Mesenteric fat pad (tissue), 1 donor: ENCODE data around the gene TMEM81. TPM values are rescaled to one million over a fixed set of nuclear protein-coding genes. Genes with fewer than 3 reads are reported as not detected.

Experiments used
- DNase-seq: peaks from one replicate; pipeline ENCODE4 v3.0.0-alpha.2; 2020; ENCODE audit warnings: low spot score
- long read RNA-seq: library from polyadenylated mRNA; unstranded; transcript quantifications from one replicate; pipeline ENCODE4 v2.0.0, GENCODE V29; 2020
- total RNA-seq: library from RNA; stranded (reverse); fragmentation: NEBNext Ultra II Directional; extraction: Animal tissue kit (Norgen Biotek cat#: 25700); gene quantifications from one replicate; pipeline ENCODE4 v1.2.1, GENCODE V29; 2021
- donor health status: DM: yes; HTN: yes; CAD: no.

TMEM81 gene, protein sequence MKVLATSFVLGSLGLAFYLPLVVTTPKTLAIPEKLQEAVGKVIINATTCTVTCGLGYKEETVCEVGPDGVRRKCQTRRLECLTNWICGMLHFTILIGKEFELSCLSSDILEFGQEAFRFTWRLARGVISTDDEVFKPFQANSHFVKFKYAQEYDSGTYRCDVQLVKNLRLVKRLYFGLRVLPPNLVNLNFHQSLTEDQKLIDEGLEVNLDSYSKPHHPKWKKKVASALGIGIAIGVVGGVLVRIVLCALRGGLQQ
- 2.2 TPM for total RNA-seq
- long read RNA-seq, result 0 reads

DNA sequence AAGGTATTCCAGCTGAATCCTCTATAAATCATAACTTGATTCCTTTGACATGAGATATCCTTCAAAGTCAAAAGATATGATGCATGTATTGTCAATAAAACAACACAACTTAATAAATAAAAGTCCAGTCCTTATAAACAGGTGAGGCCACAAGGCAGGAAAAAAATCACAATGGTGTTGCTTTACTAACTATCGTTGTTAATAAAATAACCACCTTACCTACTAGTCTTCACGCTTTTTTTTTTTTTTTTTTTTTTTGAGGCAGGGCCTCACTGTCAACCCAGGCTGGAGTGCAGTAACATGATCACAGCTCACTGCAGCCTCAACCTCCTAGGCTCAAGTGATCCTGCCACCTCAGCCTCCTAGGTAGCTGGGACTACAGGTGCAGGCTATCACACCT lies at the start of gene TMEM81:
TMEM81 (minus strand) TSS at position 101 of the 400 bp plus-strand sequence. CDS start 140 bp downstream, outside the sequence.
- no peak for DNase-seq

DNA sequence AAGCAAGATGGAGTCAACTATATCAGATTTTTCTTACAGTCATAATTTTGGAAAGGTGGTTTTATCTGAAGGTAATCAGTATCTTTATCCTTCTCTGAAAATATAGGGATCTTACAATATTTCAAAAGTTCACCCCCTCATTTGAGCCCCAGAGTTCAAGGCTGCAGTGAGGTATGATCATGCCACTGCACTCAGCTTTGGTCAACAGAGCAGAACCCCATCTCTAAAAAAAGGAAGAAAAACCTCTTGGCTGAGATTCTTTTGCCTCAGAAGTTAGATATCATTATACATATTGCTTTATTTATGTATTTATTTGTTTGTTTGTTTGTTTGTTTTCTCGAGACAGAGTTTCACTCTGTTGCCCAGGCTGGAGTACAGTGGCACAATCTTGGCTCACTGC lies 49.0 kb upstream of the TMEM81 start:
- no peak for DNase-seq

DNA sequence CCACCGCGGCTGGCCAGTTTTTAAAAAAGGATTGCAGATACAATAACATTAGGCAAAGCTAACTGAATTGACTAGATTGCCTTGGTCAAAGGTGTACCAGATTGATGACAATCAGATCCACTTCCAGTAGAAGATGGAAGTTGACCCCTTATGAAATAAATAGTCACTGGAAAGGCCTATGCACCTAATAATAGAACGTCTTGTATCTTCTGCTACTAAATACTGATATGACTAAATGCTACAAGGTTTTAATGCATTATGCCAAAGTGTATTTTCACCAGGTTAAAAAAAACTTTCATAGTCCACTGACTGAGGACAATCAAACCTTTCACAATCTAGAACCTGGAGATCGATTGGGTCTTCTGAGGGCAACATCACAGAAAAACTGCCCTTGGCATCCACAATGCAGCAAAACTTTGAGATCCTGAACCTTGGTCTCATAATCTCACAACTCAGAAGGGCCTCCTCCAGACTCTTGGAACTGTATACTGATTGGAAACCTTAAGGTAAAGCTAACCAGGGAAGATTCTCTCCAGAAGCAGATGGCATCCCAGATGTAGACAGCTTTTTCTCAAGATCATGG lies 45.3 kb upstream of the TMEM81 start:
- DNase-seq, result no peak

DNA sequence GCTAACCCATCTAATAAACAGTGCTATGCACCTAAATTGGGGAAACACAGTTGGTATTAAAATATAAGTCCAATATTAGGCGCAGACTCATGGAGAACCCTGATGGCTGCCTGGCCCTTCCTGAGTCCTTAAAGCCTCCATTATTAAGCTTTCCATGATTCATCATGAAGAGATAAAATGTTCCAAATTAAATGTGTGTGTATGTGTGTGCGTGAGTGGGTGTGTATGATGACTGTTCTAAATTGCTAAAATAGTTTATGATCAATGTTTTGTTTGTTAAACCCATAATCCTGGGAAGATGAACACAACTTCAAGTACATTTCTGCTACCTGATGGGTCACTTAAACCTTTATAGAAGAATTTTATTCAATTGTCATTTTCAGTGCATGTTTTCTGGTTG lies 43.8 kb upstream of the TMEM81 start:
- DNase-seq, result no peak

DNA sequence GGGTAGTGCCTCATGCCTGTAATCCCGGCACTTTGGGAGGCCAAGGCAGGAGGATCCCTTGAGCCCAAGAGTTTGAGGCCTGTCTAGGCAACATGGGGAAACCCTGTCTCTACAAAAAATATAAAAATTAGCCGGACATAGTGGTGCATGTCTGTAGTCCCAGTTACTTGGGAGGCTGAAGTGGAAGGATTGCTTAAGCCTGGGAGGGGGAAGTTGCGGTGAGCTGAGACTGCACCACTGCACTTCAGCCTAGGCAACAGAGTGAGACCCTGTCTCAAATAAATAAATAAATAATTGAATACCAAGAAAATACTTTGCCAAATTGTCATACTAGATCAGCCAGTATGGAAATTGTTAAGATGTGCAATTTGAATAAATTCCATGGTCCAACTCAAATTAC lies 43.4 kb upstream of the TMEM81 start:
- no peak for DNase-seq

DNA sequence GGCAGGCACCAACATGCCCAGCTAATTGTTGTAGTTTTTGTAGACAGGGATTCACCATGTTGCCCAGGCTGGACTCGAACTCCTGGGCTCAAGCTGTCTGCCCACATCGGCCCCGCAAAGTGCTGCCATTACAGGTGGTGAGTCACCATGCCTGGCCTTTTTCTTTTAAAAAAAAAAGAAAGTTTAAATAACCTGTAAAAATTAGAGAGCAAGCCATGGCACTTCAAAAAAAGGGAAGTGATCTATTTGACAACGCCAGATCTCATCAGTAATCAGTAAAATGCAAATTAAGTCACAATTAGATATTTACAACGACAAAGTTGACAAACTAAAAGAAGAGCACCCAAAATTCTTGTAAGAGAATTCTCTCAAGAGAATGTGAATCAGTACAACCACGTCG lies 40.5 kb upstream of the TMEM81 start:
- DNase-seq, result no peak

DNA sequence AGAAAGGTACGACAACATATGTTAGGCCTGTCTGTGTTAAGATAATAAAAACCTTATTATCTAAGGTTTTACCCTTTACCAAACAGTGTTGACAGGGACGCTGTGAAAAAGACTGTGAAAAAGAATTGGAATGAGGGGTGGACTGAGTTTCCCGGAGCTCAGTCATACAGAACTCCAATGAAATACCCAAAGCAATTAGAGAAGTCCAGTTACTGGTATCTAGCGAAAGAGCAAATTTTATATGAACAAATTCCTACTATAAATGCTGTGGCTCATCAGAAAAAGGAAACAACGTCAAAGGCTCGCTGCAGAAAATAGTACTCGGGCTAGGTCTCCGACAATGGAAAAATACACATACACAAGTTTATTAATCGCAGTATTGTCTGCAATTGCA lies 38.2 kb upstream of the TMEM81 start:
- DNase-seq, result no peak

DNA sequence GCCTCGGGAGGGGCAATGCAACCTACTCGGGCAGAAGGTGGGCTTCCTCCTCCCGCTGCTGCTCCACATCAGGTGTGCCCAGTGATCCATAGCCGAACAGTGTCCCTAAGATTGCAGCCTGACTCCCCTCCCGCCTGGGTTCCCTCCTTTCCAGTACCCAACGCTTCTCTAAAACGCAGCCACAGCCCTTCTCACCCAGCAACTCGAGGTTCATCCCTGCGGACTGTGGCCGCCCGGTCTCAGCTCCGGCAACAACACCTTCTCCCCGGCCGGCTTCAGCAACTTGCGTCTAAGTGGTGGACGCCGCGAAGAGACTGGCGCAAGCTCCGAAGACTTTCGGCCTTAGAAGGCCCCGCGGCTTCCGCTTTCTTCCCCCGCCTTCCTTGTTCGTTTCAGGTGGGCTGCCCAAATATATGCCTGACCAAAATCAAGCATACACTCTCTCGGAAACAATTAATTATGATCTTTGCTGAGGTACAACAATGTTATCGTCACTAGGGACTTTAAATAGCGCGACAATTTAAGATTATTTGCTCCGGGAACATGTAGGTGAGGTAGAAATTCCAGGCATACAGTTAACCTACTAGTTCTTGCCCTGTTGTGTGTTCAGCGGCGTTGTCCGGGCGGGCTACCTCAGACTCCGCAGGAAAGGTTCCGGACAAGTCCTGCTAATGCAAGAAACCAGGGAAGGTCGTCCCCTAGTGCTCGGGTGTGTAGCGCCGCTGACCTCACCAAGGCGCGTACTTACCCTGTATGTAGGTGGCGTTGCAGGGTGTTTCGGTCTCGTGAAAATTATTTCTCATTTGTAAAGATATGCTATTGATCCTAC lies 37.6 kb upstream of the TMEM81 start, which contains the start of gene RBBP5:
RBBP5 (minus strand) TSS at position 319 of the 829 bp plus-strand sequence; CDS start at position 214, 105 bp downstream.
- peak; percentile 96 for DNase-seq

DNA sequence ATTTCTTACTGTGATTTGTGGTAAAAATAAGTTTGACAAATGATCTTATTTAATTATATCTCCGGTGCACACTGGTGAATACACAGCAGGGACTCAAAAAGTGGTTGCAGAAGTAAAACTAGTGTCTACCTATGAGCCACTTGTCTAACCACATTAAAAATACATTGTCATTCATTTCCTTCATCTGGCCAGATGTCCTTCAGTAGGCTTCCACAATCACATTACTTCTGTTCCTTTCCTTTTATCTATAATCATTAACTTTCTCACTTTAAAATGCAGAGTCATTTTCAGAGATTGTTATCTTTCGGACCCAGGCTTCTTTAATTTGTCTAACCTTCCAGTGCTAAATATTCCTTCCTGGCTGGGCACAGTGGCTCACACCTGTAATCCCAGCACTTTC lies 34.5 kb upstream of the TMEM81 start:
- no peak for DNase-seq

DNA sequence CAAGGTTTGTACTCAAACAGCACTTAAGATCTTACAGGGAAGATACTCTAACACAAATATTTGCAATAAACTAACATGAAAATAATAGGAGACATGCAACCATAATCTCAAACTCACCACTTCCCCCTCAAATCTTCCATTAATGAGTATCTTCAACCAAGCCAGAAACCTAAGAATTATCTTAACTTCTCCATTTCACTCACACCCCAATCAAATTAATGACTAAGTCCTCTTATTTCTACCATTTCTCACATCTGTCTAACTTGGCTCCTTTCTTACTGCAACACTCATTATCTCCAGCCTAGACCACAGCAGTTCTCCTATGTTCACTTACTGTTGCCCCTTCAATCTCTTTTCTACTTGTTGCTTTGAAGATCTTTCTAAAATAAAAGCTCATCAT lies 27.1 kb upstream of the TMEM81 start:
- no peak for DNase-seq

DNA sequence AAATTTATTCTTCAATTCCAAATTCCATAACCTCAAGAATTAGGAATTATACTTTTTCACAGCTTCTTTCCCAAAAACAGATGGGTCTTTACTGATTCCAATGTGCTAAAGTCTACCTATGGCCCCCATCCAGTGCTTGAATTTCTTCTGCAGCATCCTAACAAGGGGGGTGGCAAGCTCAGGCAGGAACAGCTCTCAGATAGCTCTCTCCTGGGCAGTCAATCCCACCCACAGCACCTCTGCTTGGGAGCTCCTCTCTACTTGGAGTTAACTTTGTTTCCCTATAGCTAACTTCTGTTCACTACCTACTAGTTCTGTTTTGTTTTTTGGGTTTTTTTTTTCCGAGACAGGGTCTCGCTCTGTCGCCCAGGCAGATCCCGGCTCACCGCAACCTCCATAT lies 25.5 kb upstream of the TMEM81 start:
- DNase-seq, result no peak

DNA sequence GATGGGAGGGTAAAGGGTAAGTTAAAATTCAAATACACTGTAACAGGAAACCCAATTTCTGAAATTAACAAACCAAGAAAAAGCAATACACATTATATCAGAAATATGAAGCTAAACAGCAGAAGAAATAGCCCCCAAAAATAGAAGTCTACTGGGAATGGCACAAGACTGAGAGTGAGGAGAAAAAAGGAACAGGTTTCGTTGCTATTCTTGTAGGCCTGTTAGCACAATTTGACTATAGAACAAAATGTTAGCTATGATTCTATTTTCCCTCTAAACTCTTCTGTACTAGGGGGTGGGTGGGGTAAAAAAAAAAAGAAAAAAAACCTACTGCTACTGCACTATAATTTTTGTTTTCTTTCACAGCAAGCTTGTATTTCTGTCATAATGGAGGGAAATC lies 25.0 kb upstream of the TMEM81 start:
- DNase-seq, result no peak

DNA sequence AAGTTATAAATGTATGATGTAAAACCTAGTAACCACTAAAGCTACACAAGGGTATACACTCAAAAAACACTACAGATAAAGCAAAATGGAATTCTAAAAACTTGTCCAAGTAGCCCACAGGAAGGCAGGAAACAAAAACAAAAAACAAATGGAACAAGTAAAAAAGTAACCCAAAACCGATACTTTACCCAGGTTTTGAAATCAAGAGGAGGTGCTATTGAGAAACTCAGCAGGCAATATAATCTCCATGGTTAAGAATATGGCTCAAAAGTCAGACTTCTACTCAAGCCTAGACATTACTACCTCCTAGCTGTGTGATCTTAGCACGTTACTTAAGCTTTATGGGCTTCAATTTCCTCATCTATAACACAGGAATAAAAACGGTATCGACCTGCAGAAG lies 24.2 kb upstream of the TMEM81 start:
- no peak for DNase-seq

DNA sequence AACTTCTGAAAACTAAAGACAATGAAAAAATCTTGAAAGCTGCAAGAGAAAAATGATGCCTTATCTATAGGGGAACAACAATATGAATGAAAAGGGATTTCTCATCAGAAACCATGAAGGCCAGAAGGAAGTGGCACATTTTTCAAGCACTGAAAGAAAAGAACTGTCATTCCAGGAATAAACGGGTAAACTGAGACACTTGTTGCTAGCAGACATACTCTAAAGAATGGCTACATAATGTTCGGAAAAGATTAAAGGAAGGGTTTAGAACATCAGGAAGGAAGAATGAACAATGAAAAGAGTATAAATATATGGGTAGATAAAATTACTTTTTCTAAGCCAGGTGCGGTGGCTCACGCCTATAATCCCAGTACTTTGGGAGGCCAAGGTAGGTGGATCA lies 23.1 kb upstream of the TMEM81 start:
- no peak for DNase-seq

DNA sequence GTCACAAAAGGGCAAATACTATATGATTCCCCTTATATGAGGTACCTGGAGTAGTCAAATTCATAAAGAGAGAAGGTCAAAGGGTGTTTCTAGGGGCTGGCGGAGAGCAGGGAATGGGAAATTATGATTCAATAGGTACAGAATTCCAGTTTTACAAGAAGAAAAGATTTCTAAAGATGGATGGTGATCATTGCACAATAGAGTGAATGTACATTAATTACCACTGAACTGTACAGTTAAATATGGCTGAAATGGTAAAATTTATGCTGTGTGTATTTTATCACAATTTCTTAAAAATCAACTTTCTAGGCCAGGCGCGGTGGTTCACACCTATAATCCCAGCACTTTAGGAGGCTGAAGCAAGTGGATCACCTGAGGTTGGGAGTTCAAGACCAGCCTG lies 18.1 kb upstream of the TMEM81 start:
- no peak for DNase-seq

DNA sequence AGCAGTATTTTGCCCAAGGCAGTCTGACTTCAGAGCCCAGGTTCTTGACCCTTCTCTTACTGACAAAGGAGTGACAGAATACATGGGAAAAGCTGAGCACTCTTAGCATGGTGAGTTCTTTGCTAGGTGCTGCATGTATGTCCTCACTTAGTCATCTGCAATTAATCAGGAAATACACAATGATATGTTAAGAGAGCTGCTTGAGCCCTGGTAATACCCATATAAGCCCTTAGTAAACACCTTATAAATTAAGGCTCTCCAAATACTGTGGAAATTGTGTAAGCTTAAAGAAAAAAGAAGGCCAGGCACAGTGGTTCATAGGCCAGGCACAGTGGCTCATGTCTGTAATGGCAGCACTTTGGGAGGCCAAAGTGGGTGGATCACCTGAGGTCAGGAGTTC lies 14.0 kb upstream of the TMEM81 start:
- DNase-seq, result no peak

DNA sequence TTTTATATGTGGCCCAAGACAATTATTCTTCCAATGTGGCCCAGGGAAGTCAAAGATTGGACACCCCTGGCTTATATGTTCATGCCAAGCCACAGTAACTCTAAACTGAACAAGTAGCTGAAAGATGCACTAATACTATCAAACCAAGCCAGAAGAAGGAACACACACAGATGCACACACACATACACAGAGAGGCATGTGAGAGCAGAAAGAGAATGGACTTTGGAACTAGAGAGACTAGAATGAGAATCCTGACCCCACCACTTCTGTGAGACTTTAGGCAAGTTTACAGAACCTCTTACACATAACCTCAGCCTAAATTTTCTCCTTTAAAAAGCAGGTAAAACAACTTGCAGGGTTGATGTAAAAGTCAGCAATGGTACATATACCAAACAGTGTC lies 11.2 kb upstream of the TMEM81 start:
- DNase-seq, result no peak

DNA sequence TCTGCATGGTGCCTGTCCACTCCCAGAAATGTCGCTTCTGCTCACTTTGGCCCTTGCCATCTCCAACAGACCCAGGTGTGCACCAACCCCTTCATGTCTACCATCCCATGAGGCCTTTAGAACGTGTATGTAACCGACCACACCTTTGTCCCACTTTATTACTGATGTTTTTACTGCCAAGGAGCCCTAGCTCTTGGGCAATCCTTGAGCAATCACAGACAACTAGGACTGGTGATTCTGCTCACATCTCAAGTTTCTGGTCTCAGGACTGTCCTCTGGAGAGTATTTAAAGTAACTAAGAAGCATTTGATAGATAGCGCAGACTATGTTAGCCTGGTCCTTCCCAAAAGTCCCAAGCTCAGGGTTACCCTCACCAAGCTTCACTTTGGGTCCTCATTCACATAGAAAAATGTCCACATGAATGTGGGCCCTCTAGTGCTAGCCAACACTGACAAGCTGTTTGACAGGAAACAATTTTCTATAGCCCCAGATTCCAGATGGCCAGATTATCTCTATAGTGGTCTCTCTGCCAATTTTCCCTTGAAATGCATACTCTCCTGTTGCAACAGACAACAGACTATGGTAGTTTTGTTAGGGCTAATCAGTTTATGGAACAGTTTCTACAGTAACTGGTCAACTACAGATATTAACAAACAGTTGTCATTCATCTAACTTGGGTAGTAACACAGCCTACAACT lies 6.9 kb upstream of the TMEM81 start:
- no peak for DNase-seq

DNA sequence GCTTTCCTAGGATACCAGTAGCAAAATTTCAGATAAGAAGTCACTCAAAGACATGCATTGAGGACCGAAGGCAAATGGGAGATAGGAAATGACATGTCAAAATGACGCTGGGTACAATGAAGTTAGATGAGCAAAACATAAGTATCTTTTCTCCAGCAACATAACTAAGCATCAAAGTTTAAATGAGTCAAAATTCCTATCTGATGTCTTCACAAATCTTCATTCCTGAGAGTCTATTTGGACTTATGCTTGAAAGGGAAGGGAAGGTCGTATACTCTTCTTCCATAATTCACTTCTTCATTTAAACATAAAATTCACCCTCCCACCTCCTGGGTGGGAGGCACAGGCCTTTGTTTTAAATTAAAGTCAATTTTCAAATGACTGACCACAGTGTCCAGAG lies 4.1 kb upstream of the TMEM81 start:
- no peak for DNase-seq

DNA sequence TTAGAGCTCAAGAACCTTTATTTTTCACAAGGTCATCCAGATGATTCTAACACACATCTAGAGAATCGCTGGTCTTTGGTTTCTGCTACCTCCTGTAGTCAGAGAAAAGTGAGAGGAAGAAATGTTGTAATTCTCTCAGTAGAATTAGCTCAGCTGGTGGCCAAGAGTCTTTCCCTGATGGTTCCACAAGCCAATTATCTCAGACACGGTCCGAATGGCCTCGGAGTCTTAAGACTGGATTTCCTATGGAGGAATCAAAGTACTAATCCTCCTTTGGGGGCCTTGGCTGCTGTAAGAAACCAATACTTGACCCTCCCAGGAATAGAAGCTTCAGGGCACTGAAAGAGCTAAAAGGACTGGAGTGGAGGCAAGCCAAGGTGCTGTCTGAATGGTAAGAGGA lies 1.8 kb downstream of the TMEM81 start:
- DNase-seq, result no peak

DNA sequence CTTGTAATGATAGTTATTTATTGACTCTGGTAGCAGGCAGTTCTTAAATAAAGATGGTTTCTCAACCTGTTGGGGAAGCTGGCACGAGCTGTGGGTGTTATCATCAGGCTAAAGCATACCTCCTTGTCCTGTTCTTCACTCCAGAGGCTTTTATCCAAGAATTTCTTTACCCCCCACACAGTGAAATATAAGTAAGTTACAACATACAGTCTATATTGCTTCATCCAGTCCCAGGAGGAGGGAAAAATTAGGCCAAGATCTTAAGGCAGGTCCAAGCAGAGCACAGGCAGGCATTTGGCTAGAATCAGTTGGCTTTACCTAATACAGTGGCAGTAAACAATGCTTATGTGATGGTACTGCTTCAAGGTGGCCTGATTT lies 6.3 kb downstream of the TMEM81 start:
- DNase-seq, result no peak
